Kidney (tissue), 14 donors: ENCODE data around the gene MOB3B. TPM values are rescaled to one million over a fixed set of nuclear protein-coding genes. Genes with fewer than 3 reads are reported as not detected.

ENCODE experiments used
- DNase-seq, 5 donors: peaks; one replicate each; pipeline ENCODE4 v3.0.0-alpha.2; 2013 to 2020
- FAIRE-seq: peaks from 2 replicates; lab custom pipeline; 2012; peaks lifted over from hg19 to GRCh38; lab: Jason Lieb, UNC
- H3K27ac ChIP-seq, 2 donors: one replicate each; pipeline ENCODE4 v1.7.0; 2013; ENCODE audit warnings: low read depth in 2 of 2, low read length in 2 of 2, inconsistent platforms in 1 of 2
- H3K27me3 ChIP-seq: one replicate; pipeline ENCODE4 v1.7.1; 2013; ENCODE audit warnings: low read length, inconsistent platforms; ENCODE audit not compliant: control insufficient read depth, insufficient read depth
- H3K36me3 ChIP-seq, 3 donors: one replicate each; pipeline versions ENCODE4 v1.7.0 to v1.7.1; 2013; ENCODE audit warnings: low read length in 3 of 3, control low read depth in 1 of 3, inconsistent platforms in 1 of 3; ENCODE audit not compliant: insufficient read depth in 3 of 3, control insufficient read depth in 2 of 3
- H3K4me1 ChIP-seq, 3 donors: one replicate each; pipeline versions ENCODE4 v1.7.0 to v1.7.1; 2013; ENCODE audit warnings: low read length in 3 of 3, inconsistent platforms in 1 of 3, low read depth in 1 of 3; ENCODE audit not compliant: control insufficient read depth in 2 of 3, insufficient read depth in 2 of 3
- H3K4me3 ChIP-seq, 3 donors: one replicate each; pipeline versions ENCODE4 v1.7.0 to v1.8.1; 2013; ENCODE audit warnings: low read length in 3 of 3, control low read depth in 1 of 3, inconsistent platforms in 1 of 3
- H3K9ac ChIP-seq, 3 donors: one replicate each; pipeline versions ENCODE4 v1.7.0 to v1.7.1; 2013; ENCODE audit warnings: low read length in 3 of 3, control low read depth in 1 of 3, inconsistent platforms in 1 of 3
- H3K9me3 ChIP-seq, 3 donors: one replicate each; pipeline versions ENCODE4 v1.7.0 to v1.7.1; 2013; ENCODE audit warnings: low read length in 3 of 3, control low read depth in 1 of 3, inconsistent platforms in 1 of 3; ENCODE audit not compliant: control insufficient read depth in 2 of 3, insufficient read depth in 1 of 3
- intact Hi-C: fragments of 100-400 bp; cut with DNase I; formaldehyde crosslinking; loops from one replicate; pipeline ENCODE4 v1.11.1; 2022
- polyA plus RNA-seq: library from polyadenylated mRNA; stranded (reverse); fragments of 350-450 nt; fragmentation: Illumina TruSeq; extraction: RNeasy Lipid Tissue Mini Kit (QIAGEN cat#74804); gene quantifications from one replicate; pipeline ENCODE4 v1.2.3, GENCODE V29; 2014; ENCODE audit warnings: low read depth, low replicate concordance; ENCODE audit not compliant: insufficient read depth
- total RNA-seq: library from RNA; stranded (reverse); fragmentation: NEBNext Ultra II Directional; extraction: Animal tissue kit (Norgen Biotek cat#: 25700); gene quantifications from one replicate; pipeline ENCODE4 v1.2.1, GENCODE V29; 2021
- TF ChIP-seq, protein P1 (sequence below): IDR thresholded peaks from 3 replicates; pipeline ENCODE4 v1.5.1; 2012; ENCODE audit warnings: mild to moderate bottlenecking, moderate library complexity, borderline replicate concordance; ENCODE audit not compliant: insufficient read depth; ENCODE audit errors: extremely low read depth
- donor health status: control.
- donor health status: control.
- donor health status: control.
- donor health status: control.
- donor health status: control.
- donor health status: DM: yes; HTN: yes; CAD: no.
- donor health status: Normal renal cell carcinoma (clear cell type).

MOB3B gene
- total and polyA plus RNA-seq, 2 donors from 2014 or later, result 5.9 to 22.5 TPM

DNA sequence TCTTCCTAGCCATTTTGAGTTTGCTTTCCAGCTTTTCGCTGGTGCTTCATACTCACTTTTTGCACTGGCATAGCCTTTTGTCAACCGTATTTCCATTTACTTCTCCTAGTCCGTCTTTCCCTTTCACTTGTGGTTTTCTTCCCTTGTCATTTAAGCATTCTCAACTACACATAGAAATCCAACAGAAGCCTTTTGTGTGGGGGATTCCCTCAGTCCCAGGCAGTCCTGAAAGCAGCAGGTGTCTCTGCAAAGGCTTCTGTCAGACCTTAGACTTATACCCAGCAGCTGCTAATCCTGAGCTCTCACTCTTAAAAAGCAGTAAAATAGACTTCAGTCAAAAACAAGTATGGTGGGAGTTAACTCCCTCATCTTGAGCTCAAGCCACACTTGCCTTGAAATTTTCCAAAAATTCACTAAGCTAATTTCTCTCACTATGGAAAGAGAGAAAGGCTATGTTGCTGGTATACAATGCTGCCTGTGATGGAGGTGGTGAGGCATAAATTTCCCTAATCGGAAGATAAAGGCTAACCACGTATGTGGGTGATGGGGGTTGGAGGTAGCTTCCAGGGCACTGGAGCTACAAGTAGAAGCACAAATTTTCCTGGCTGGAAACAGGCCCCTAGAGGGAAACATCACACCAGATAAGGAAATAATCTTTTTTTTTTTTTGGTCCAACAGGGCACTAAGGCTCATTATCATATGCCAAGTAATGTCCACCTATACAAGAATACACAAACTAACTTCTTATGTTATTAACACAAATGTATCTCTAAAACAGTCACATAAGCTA is 40.3 kb downstream of the MOB3B start:
- Histone ChIP-seq H3K27me3 (no peaks in the 10 kb centered on the region), H3K4me3 (no peak overlapping the region), H3K36me3 (no peaks in the 10 kb centered on the region), H3K9me3 (no peaks in the 10 kb centered on the region), H3K4me1 (peaks cover 0 to 2% (median 0%) of the 10 kb centered on the region in 3 donors), H3K9ac (no peak overlapping the region), H3K27ac (no peak overlapping the region)
- intact Hi-C loops, result no loop called here
- DNase-seq, result no peak
- no peak for FAIRE-seq
- TF ChIP-seq, protein P1, sequence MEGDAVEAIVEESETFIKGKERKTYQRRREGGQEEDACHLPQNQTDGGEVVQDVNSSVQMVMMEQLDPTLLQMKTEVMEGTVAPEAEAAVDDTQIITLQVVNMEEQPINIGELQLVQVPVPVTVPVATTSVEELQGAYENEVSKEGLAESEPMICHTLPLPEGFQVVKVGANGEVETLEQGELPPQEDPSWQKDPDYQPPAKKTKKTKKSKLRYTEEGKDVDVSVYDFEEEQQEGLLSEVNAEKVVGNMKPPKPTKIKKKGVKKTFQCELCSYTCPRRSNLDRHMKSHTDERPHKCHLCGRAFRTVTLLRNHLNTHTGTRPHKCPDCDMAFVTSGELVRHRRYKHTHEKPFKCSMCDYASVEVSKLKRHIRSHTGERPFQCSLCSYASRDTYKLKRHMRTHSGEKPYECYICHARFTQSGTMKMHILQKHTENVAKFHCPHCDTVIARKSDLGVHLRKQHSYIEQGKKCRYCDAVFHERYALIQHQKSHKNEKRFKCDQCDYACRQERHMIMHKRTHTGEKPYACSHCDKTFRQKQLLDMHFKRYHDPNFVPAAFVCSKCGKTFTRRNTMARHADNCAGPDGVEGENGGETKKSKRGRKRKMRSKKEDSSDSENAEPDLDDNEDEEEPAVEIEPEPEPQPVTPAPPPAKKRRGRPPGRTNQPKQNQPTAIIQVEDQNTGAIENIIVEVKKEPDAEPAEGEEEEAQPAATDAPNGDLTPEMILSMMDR, result no peak

DNA sequence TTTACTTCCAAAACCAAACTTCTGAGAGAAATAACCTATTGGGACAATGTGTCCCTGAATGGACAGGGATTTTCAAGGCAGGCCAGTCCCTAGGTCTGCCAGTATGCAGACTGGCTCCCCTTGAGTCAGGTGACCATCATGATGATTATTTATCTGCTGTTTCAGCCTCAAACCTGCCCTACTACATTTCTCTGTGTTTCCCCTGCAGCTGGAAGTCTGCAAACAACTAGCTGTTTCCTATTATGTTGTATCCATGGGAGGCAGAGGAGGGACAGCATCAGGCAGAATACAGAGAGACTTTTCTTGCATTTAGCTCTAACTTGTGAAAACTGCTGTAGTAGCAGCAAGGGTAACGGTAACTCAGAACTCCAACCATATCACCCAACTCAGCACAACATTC is 41.7 kb downstream of the MOB3B start:
- H3K4me3 ChIP-seq, result no peak overlapping the region
- intact Hi-C loops, result no loop called here
- H3K9ac ChIP-seq, result no peak overlapping the region

DNA sequence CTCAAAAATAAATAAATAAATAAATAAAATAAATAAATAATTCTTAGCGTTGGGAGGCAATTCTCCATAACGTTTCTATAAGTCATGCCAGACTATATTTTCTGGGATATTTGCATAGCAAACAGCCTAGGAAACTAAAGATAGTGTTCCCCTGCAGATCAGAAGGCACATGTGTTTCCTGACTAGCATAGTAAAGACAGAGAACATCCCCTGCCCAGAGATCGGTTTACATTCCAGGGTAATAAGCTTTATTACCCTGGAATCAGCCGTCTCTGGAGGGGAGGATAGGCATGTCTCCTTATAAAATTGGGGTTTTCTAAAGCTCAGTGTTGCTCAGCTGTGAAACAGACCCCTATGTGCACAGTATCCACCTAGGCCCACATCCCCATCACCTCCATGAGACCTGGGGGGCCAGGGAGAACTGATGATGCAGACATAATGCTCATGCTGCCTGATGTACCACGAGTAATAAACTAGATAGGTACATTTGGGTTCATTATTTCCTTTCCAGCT is 42.4 kb downstream of the MOB3B start:
- Histone ChIP-seq H3K27me3 (no peaks in the 10 kb centered on the region), H3K9ac (no peak overlapping the region), H3K9me3 (no peaks in the 10 kb centered on the region), H3K4me1 (peaks cover 0 to 2% (median 0%) of the 10 kb centered on the region in 3 donors), H3K36me3 (no peaks in the 10 kb centered on the region), H3K4me3 (no peak overlapping the region), H3K27ac (no peak overlapping the region)
- FAIRE-seq (no peak), DNase-seq (no peak)
- intact Hi-C loops, result no loop called here
- TF ChIP-seq, protein P1, result no peak

More for the DNA sequence above, 41.7 kb downstream of the MOB3B start:
- H3K27ac ChIP-seq, result no peak overlapping the region
- FAIRE-seq (no peak), DNase-seq (no peak)
- no peaks in the 10 kb centered on the region for H3K9me3 ChIP-seq
- H3K27me3 ChIP-seq, result no peaks in the 10 kb centered on the region
- TF ChIP-seq, protein P1, result no peak
- no peaks in the 10 kb centered on the region for H3K36me3 ChIP-seq
- H3K4me1 ChIP-seq, result peaks cover 0 to 2% (median 0%) of the 10 kb centered on the region in 3 donors
